T-cell (primary cell): Measurements from ENCODE around the gene SYCP3. TPM values are rescaled to one million over a fixed set of nuclear protein-coding genes. Genes with fewer than 3 reads are reported as not detected.
"Not testable (repeated sequence)": the region's sequence is repeated elsewhere in the genome, so short reads cannot be mapped to it uniquely, and the experiment has no call there.

Source experiments
- ATAC-seq, 4 experiments: fragments of 200-7000 bp in 3 of 4; fragments of 150-1000 bp in 1 of 4; cut with Tn5 transposase; replicated peaks in 1 of 4; 1 replicate in 3 of 4; 2 replicates in 1 of 4; pipeline ENCODE4 v1.10.0; 2021; ENCODE audit warnings: moderate library complexity in 3 of 4, mild to moderate bottlenecking in 2 of 4, moderate number of reproducible peaks in 1 of 4
- CTCF ChIA-PET, 2 donors: fragments of 300-600 bp; sonication (Branson Sonifier 250); formaldehyde crosslinking; loops; one replicate each; lab custom pipeline; 2022; ENCODE audit warnings: antibody characterized with exemption in 2 of 2; lab: Charles Lee
- POLR2A ChIA-PET, 2 donors: fragments of 300-600 bp; sonication (Branson Sonifier 250); formaldehyde crosslinking; loops; one replicate each; lab custom pipeline; 2022; ENCODE audit warnings: antibody characterized with exemption in 2 of 2; lab: Charles Lee
- DNase-seq, 35 experiments: peaks; one replicate each; pipeline versions ENCODE4 v3.0.0 to v3.0.0-alpha.2; 2013 to 2023
- H3K27ac ChIP-seq: one replicate; pipeline ENCODE4 v1.5.1; 2013; ENCODE audit warnings: low read length
- H3K27me3 ChIP-seq, 2 experiments: replicated peaks in 1 of 2; 1 replicate in 1 of 2; 2 replicates in 1 of 2; pipeline versions ENCODE4 v1.6.1 to v1.7.0; 2013; ENCODE audit warnings: low read length in 1 of 2, mixed read lengths in 1 of 2; ENCODE audit not compliant: control insufficient read depth in 2 of 2, insufficient read depth in 2 of 2; ENCODE audit errors: extremely low read depth in 1 of 2
- H3K36me3 ChIP-seq, 2 donors: 1 replicate in 1 of 2; 2 replicates in 1 of 2; pipeline versions ENCODE4 v1.6.1 to v1.7.0; 2013; ENCODE audit warnings: low read length in 1 of 2; ENCODE audit not compliant: control insufficient read depth in 2 of 2, insufficient read depth in 1 of 2; ENCODE audit errors: extremely low read depth in 1 of 2
- H3K4me1 ChIP-seq, 2 experiments: 1 replicate in 1 of 2; 2 replicates in 1 of 2; pipeline versions ENCODE4 v1.6.1 to v1.7.0; 2013; ENCODE audit warnings: low read length in 2 of 2, mixed read lengths in 1 of 2; ENCODE audit not compliant: insufficient read depth in 2 of 2, control insufficient read depth in 1 of 2; ENCODE audit errors: extremely low read depth in 1 of 2
- H3K4me3 ChIP-seq, 2 donors: 1 replicate in 1 of 2; 2 replicates in 1 of 2; pipeline versions ENCODE4 v1.5.1 to v1.7.0; 2013; ENCODE audit warnings: mild to moderate bottlenecking in 2 of 2, low read length in 1 of 2, moderate library complexity in 1 of 2; ENCODE audit not compliant: control insufficient read depth in 1 of 2; ENCODE audit errors: extremely low read depth in 1 of 2
- H3K9me3 ChIP-seq: 2 replicates; pipeline ENCODE4 v1.7.0; 2013
- H3K27ac Mint-ChIP-seq, 2 donors: one replicate each; pipeline ENCODE4 v1.8.0; 2020 to 2021; ENCODE audit warnings: mild to moderate bottlenecking in 2 of 2, mixed read lengths in 2 of 2
- H3K27me3 Mint-ChIP-seq, 2 donors: one replicate each; pipeline ENCODE4 v1.8.0; 2021 to 2022; ENCODE audit warnings: mixed read lengths in 2 of 2
- H3K36me3 Mint-ChIP-seq: one replicate; pipeline ENCODE4 v1.8.0; 2021; ENCODE audit warnings: mixed read lengths
- H3K4me1 Mint-ChIP-seq, 3 donors: one replicate each; pipeline ENCODE4 v1.8.0; 2020 to 2022; ENCODE audit warnings: mixed read lengths in 3 of 3, mild to moderate bottlenecking in 1 of 3
- H3K4me3 Mint-ChIP-seq, 3 donors: one replicate each; pipeline ENCODE4 v1.8.0; 2020 to 2022; ENCODE audit warnings: mild to moderate bottlenecking in 3 of 3, mixed read lengths in 3 of 3, moderate library complexity in 3 of 3
- H3K9me3 Mint-ChIP-seq, 3 donors: one replicate each; pipeline ENCODE4 v1.8.0; 2020 to 2022; ENCODE audit warnings: mixed read lengths in 3 of 3
- WGBS: methylation state at CpG from one replicate; pipeline ENCODE4 v1.1.5; 2013; ENCODE audit warnings: missing lambda C conversion rate; ENCODE audit not compliant: insufficient coverage; 5-methylcytosine and 5-hydroxymethylcytosine counted together
- total RNA-seq, 35 experiments: library from RNA in 6 of 35; stranded (reverse) in 6 of 35; fragments of 120-200 nt in 1 of 35; gene quantifications; one replicate each; pipeline versions ENCODE4 v1.2.1 to v1.2.4 and lab custom pipeline; 2013 to 2026

The SYCP3 gene
- total RNA-seq, 5 donors from 2014 or later (not counting 1 experiment from before 2014, with no cell fraction given), result 0.26 to 0.95 (median 0.69) TPM

DNA sequence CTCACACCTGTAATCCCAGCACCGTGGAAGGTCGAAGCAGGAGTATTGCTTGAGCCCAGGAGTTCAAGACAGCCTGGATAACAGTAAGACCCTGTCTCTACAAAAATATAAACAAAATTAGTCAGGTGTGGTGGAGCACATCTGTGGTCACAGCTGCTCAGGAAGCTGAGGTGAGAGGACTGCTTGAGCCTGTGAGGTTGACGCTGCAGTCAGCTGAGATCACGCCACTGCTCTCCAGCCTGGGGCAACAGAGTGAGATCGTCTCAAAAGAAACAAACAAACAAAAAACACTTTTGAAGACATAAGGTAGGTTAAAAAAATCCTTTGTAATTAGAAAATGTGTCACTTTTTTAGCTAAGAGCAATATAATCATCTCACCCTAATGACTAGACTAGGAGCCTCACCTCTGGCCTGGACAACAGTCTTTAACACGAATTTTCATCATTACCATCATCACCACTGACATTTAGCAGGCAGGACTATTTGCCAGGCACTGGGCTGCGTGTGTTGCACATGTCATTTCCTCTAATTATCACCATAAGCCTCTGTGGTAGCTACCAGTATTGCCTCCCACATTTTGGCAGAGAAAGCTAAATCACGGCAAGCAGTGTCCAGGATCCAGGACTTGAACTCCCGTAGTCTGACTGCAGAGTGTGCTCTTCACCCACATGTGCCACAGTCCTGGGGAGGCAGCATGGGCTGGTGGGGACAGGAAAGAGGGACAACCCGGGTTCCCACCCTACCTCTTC, 4.6 kb upstream of the SYCP3 start:
- no peak overlapping the region for H3K4me3 Mint-ChIP-seq
- Histone ChIP-seq H3K36me3 (peaks cover 2 to 22% of the 10 kb centered on the region in 2 donors), H3K27me3 (no peaks in the 10 kb centered on the region), H3K4me3 (no peak overlapping the region), H3K27ac (peak overlapping the region; percentile 25), H3K4me1 (peaks cover 0 to 9% of the 10 kb centered on the region in 2 experiments), H3K9me3 (no peaks in the 10 kb centered on the region)
- H3K36me3 Mint-ChIP-seq, result peaks cover 41% of the 10 kb centered on the region
- ChIA-PET POLR2A (interaction anchor here in 1 of 2 donors (0.5 kb wide), 1 partner anchor 465 kb away, joined by 4 read pairs; no protein-coding TSS in a partner anchor), CTCF (interaction anchor here in 1 of 2 donors (2.6 kb wide), 1 partner anchor 16 kb away, joined by 15 read pairs; no protein-coding TSS in a partner anchor)
- ATAC-seq (peak in 3 of 4 experiments; percentile 58 to 62 (median 61)), DNase-seq (peak in 14 of 35 experiments; percentile 4 to 47 (median 14))
- peaks cover 5 to 16% (median 7%) of the 10 kb centered on the region in 3 donors for H3K4me1 Mint-ChIP-seq
- no peaks in the 10 kb centered on the region for H3K9me3 Mint-ChIP-seq
- H3K27me3 Mint-ChIP-seq, result no peaks in the 10 kb centered on the region
- peak overlapping the region; percentile 49 to 58 for H3K27ac Mint-ChIP-seq
- 79% methylated on average over 2 of the region's 10 CpGs for WGBS

GRCh38 chr12:101743242-101743641, 4.0 kb upstream of the SYCP3 start:
- no peak overlapping the region for H3K4me3 ChIP-seq
- CTCF ChIA-PET, result interaction anchor here in 1 of 2 donors (0.8 to 2.6 kb wide), 2 partner anchors 16 to 37 kb away, joined by 3 to 15 read pairs; no protein-coding TSS in a partner anchor
- no peaks in the 10 kb centered on the region for H3K9me3 ChIP-seq
- whole genome bisulfite sequencing, result no CpG with 5 or more reads among the region's 1 CpG
- H3K9me3 Mint-ChIP-seq, result no peaks in the 10 kb centered on the region
- peaks cover 34% of the 10 kb centered on the region for H3K36me3 Mint-ChIP-seq
- DNase-seq (no peak), ATAC-seq (no peak)
- no peak overlapping the region for H3K27ac ChIP-seq
- H3K4me3 Mint-ChIP-seq, result no peak overlapping the region
- H3K36me3 ChIP-seq, result peaks cover 0 to 18% of the 10 kb centered on the region in 2 donors
- H3K27ac Mint-ChIP-seq, result peak overlapping the region; percentile 49 to 58
- POLR2A ChIA-PET, result interaction anchor here in 1 of 2 donors (0.5 kb wide), 2 partner anchors 16 to 47 kb away, joined by 3 read pairs; no protein-coding TSS in a partner anchor
- H3K27me3 ChIP-seq, result no peaks in the 10 kb centered on the region
- no peaks in the 10 kb centered on the region for H3K27me3 Mint-ChIP-seq
- H3K4me1 Mint-ChIP-seq, result peaks cover 5 to 16% (median 7%) of the 10 kb centered on the region in 3 donors
- H3K4me1 ChIP-seq, result peaks cover 0 to 9% of the 10 kb centered on the region in 2 experiments

DNA sequence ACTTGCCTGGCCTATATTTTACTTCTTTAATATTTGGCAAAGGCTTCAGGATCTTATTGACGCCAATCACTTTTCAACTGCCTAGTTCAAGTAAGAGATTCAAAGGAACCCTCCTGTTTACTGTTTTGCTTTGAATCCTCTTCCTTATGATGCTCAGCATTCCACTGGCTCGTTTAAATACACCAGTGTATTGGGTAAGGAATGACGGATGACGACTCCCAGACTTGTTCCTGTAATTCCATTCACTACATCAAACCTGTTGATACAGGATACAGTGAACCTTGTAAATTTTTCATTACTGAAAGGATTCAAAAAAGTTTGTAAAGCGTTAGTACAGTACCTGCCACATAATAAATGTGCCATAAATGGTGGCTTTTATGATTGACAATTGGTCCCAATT, 1.7 kb upstream of the SYCP3 start:
- H3K36me3 Mint-ChIP-seq, result peaks cover 28% of the 10 kb centered on the region
- no peak overlapping the region for H3K27ac ChIP-seq
- H3K27me3 ChIP-seq, result no peaks in the 10 kb centered on the region
- CTCF ChIA-PET, result no interaction called here
- ATAC-seq (no peak), DNase-seq (no peak)
- H3K27ac Mint-ChIP-seq, result no peak overlapping the region
- H3K9me3 Mint-ChIP-seq, result no peaks in the 10 kb centered on the region
- POLR2A ChIA-PET, result no interaction called here
- H3K4me1 Mint-ChIP-seq, result peaks cover 5 to 16% (median 7%) of the 10 kb centered on the region in 3 donors
- no peaks in the 10 kb centered on the region for H3K9me3 ChIP-seq
- H3K4me3 ChIP-seq, result no peak overlapping the region
- H3K36me3 ChIP-seq, result peaks cover 0 to 3% of the 10 kb centered on the region in 2 donors
- no CpG with 5 or more reads among the region's 5 CpGs for WGBS
- no peak overlapping the region for H3K4me3 Mint-ChIP-seq
- peaks cover 0 to 9% of the 10 kb centered on the region in 2 experiments for H3K4me1 ChIP-seq
- no peaks in the 10 kb centered on the region for H3K27me3 Mint-ChIP-seq

DNA sequence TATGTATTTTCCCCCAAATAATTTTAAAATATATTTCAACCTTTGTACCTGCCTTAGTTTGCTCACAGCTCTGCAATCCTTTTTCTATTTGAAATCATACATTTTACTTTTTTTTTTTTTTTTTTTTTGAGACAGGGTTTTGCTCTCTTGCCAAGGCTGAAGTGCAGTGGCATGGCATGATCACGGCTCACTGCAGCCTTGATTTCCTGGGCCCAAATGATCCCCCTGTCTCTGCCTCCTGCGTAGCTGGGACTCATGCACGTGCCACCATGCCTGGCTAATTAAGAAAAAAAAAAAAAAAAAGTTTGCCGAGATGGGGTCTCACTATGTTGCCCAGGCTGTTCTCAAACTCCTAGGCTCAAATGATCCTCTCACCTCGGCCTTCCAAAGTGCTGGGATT, 1.3 kb upstream of the SYCP3 start:
- WGBS, result 100% methylated on average over 3 of the region's 5 CpGs
- Mint-ChIP-seq H3K4me1 (peaks cover 5 to 16% (median 7%) of the 10 kb centered on the region in 3 donors), H3K4me3 (no peak overlapping the region), H3K27ac (no peak overlapping the region), H3K36me3 (peaks cover 28% of the 10 kb centered on the region), H3K27me3 (no peaks in the 10 kb centered on the region), H3K9me3 (no peaks in the 10 kb centered on the region)
- ATAC-seq, result no peak
- no peak for DNase-seq
- Histone ChIP-seq H3K27ac (no peak overlapping the region), H3K9me3 (no peaks in the 10 kb centered on the region), H3K4me3 (no peak overlapping the region), H3K4me1 (peaks cover 0 to 9% of the 10 kb centered on the region in 2 experiments), H3K27me3 (no peaks in the 10 kb centered on the region), H3K36me3 (peaks cover 0 to 2% of the 10 kb centered on the region in 2 donors)
- POLR2A ChIA-PET, result interaction anchor here in 1 of 2 donors (0.6 kb wide), 1 partner anchor 92 kb away, joined by 6 read pairs; no protein-coding TSS in a partner anchor
- CTCF ChIA-PET, result no interaction called here

GRCh38 chr12:101737476-101737875, 1.8 kb downstream of the SYCP3 start:
- Histone ChIP-seq H3K36me3 (no peaks in the 10 kb centered on the region), H3K27ac (no peak overlapping the region), H3K4me1 (no peaks in the 10 kb centered on the region), H3K27me3 (no peaks in the 10 kb centered on the region), H3K4me3 (no peak overlapping the region), H3K9me3 (no peaks in the 10 kb centered on the region)
- Mint-ChIP-seq H3K4me1 (no peaks in the 10 kb centered on the region), H3K4me3 (no peak overlapping the region), H3K36me3 (peaks cover 12% of the 10 kb centered on the region), H3K27me3 (no peaks in the 10 kb centered on the region), H3K27ac (no peak overlapping the region), H3K9me3 (no peaks in the 10 kb centered on the region)
- DNase-seq, result no peak
- 90% methylated on average over 5 of the region's 6 CpGs for WGBS
- ChIA-PET POLR2A (no interaction called here), CTCF (interaction anchor here in 1 of 2 donors (0.6 kb wide), 1 partner anchor 30 kb away, joined by 3 read pairs; no protein-coding TSS in a partner anchor)
- no peak for ATAC-seq

GRCh38 chr12:101734482-101734881, 4.8 kb downstream of the SYCP3 start:
- H3K27me3 ChIP-seq, H3K4me1 Mint-ChIP-seq, H3K27me3 Mint-ChIP-seq, H3K9me3 ChIP-seq, ATAC-seq, H3K4me1 ChIP-seq, DNase-seq, H3K4me3 ChIP-seq, H3K27ac Mint-ChIP-seq, H3K4me3 Mint-ChIP-seq, H3K9me3 Mint-ChIP-seq, H3K36me3 ChIP-seq, H3K27ac ChIP-seq, POLR2A ChIA-PET: not testable (repeated sequence)
- CTCF ChIA-PET, result interaction anchor here in 1 of 2 donors (0.8 kb wide), 1 partner anchor 17 kb away, joined by 3 read pairs; no protein-coding TSS in a partner anchor
- no CpG with 5 or more reads among the region's 5 CpGs for WGBS
- H3K36me3 Mint-ChIP-seq, result peaks cover 23% of the 10 kb centered on the region
